Activated T-helper 1 cell treated with anti-CD3 and anti-CD28 coated beads, Interleukin-12 subunit alpha, Interleukin-12 subunit beta, Interleukin-2, Interleukin-4 antibody, amounts not matched to agents 30 ng/mL and 10 ng/mL and 1 ng/mL, durations not matched to agents 14 hours and 24 hours and 36 hours (primary cell): ENCODE data around the gene LCNL1. TPM values are rescaled to one million over a fixed set of nuclear protein-coding genes. Genes with fewer than 3 reads are reported as not detected.

Source experiments
- DNase-seq: peaks from one replicate; pipeline ENCODE4 v3.0.0; 2021; ENCODE audit warnings: low spot score
- H3K27ac Mint-ChIP-seq: one replicate; pipeline ENCODE4 v1.8.0; 2021; ENCODE audit warnings: mild to moderate bottlenecking, mixed read lengths
- H3K27me3 Mint-ChIP-seq: one replicate; pipeline ENCODE4 v1.8.0; 2022; ENCODE audit warnings: mild to moderate bottlenecking, moderate library complexity, mixed read lengths; ENCODE audit not compliant: insufficient read depth
- H3K36me3 Mint-ChIP-seq: one replicate; pipeline ENCODE4 v1.8.0; 2021; ENCODE audit warnings: low read depth, mixed read lengths
- H3K4me1 Mint-ChIP-seq: one replicate; pipeline ENCODE4 v1.8.0; 2021; ENCODE audit warnings: low read depth, mixed read lengths
- H3K4me3 Mint-ChIP-seq: one replicate; pipeline ENCODE4 v1.8.0; 2021; ENCODE audit warnings: mild to moderate bottlenecking, moderate library complexity, mixed read lengths
- H3K9me3 Mint-ChIP-seq: one replicate; pipeline ENCODE4 v1.8.0; 2021; ENCODE audit warnings: mixed read lengths
- intact Hi-C: fragments of 100-400 bp; cut with micrococcal nuclease; formaldehyde crosslinking; loops from one replicate; pipeline ENCODE4 v1.15.1; 2024
- total RNA-seq: library from RNA; stranded (reverse); gene quantifications from 2 replicates; pipeline ENCODE4 v1.2.3, GENCODE V29; 2022

LCNL1 gene
- total RNA-seq = not detected in 2 replicates

DNA sequence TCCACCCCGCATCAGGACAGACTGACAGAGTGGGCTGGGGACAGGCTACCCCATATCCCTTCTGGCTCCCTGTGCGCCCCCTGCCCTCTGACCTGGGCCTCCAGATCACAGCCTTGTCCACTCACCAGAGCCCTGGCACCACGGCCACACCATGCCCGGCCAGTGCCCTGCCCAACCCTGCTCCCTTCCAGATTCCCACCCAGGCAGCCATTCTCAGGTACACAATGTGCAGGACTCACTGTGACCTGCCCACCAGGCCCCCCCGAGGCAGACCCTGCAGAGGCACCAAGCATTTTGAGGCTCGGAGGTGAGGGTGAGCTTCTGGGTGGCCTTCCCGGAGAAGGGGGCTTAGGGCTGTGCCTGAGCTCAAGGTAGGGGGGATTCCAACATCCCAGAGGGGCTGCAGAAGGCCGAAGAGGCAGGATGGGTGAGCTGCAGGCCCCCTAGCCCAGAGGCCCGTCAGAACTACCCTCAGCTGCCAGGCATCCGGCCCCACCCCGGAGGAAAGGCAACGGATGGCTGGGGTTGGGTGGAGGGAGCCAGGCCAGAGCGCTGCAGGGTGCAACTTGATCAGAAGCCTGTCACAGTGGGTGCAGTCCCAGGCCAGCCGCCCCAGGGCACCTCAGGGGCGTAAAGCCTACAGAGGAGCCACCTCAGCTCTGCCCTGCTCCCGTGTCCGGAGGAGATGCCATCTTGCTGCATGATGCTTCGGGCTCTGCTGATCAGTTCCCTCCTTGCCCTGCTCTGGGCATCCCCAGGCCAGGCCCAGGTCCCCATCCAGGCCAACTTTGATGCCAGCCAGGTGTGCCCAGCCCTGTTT is at the start of gene LCNL1:
Gene LCNL1, plus strand, starts transcription at position 762 of the 820 bp plus-strand sequence. CDS start 594 bp downstream, outside the sequence.
- H3K36me3 Mint-ChIP-seq = no peaks in the 10 kb centered on the region
- no peak for DNase-seq
- peaks cover 20% of the 10 kb centered on the region for H3K27me3 Mint-ChIP-seq
- intact Hi-C loops = no loop called here
- no peak within 1 kb of the TSS for H3K4me3 Mint-ChIP-seq
- no peaks in the 10 kb centered on the region for H3K4me1 Mint-ChIP-seq
- H3K9me3 Mint-ChIP-seq = no peaks in the 10 kb centered on the region
- H3K27ac Mint-ChIP-seq = no peak within 1 kb of the TSS

DNA sequence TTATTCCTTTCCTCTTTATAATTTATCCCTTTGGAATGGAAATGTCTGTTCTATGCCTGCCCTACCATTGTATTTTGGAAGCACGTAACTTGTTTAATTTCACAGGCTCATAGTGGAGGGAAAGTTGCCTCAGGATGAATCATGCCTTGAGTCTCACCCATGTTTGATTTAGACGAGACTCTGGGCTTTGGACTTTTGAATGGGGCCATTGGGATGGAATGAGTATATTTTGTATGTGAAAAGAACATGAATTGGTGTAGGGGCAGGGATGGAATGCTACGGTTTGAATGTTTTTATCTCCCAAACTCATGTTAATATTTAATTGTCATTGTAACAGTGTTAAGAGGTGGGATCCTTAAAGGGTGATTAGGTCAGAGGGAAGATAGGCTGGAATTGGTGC is 48.5 kb upstream of the LCNL1 start:
- no peak for DNase-seq
- intact Hi-C loops = no loop called here
- no peaks in the 10 kb centered on the region for H3K9me3 Mint-ChIP-seq
- no peaks in the 10 kb centered on the region for H3K27me3 Mint-ChIP-seq
- peak overlapping the region; percentile 40 for H3K27ac Mint-ChIP-seq
- H3K36me3 Mint-ChIP-seq = peaks cover 36% of the 10 kb centered on the region
- H3K4me3 Mint-ChIP-seq = no peak overlapping the region
- peaks cover 22% of the 10 kb centered on the region for H3K4me1 Mint-ChIP-seq

DNA sequence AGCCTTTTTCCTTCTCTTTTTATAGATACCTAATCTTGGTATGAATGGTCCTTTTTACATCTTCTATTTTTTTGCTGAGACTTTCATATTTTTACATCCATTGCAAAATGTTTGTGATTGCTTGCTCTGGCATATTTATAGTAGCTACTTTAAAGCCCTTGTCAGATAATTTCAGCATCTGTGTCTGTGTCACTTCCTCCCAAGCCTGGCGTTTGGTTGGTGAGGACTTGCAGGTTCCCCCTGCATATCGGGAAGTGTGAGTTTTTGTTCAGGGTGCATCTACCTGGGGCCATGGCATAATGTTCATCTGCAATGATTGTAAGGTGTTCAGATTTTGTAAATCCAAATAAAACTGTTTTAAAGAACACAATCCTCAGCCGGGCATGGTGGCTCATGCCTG is 47.1 kb upstream of the LCNL1 start:
- Mint-ChIP-seq H3K4me1 (peaks cover 22% of the 10 kb centered on the region), H3K4me3 (no peak overlapping the region), H3K9me3 (no peaks in the 10 kb centered on the region), H3K27ac (no peak overlapping the region), H3K36me3 (peaks cover 36% of the 10 kb centered on the region), H3K27me3 (no peaks in the 10 kb centered on the region)
- no peak for DNase-seq
- intact Hi-C loops = no loop called here

GRCh38 chr9:136936645-136937170 is 46.1 kb upstream of the LCNL1 start:
- H3K4me1 Mint-ChIP-seq = peaks cover 21% of the 10 kb centered on the region
- no peak for DNase-seq
- intact Hi-C loops = no loop called here
- H3K4me3 Mint-ChIP-seq = no peak overlapping the region
- H3K36me3 Mint-ChIP-seq = peaks cover 39% of the 10 kb centered on the region
- no peaks in the 10 kb centered on the region for H3K9me3 Mint-ChIP-seq
- no peaks in the 10 kb centered on the region for H3K27me3 Mint-ChIP-seq
- H3K27ac Mint-ChIP-seq = no peak overlapping the region

DNA sequence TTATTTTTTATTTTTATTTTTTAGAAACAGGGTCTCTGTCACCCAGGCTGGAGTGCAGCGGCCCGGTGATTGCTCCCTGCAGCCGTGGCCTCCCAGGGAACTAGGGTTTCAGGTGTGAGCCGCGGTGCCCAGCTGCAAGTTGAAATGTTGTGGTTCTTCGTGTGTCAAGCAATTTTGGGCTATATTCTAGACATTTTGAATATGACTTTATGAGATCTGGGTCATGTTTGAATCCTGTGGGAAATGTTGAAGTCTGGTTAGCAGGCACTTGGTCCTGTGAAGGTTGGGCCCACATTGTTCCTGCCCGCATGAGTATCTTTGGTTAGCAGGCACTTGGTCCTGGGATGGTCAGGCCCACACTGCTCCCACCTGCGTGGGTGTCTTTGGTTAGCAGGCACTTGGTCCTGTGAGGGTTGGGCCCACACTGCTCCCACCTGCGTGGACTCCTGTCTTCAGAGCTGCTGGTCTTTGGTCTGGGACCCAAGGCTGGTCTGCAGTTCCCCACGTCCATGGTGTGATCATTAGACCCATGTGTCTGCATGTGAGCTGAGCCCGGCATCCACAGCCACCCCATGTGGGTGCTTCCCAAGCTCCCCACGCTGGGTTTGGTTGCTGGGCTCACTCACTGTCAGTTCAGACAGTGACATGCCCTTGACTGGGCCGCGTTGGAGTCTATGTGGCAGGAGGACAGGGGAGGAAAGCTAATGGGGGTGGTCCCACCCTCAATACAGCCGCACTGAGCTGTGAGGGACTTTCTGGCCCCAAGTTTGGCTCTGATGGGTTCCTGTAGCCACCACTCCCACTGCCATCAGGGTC is 45.4 kb upstream of the LCNL1 start:
- Mint-ChIP-seq H3K4me3 (no peak overlapping the region), H3K27ac (peak overlapping the region; percentile 67), H3K27me3 (no peaks in the 10 kb centered on the region), H3K4me1 (peaks cover 14% of the 10 kb centered on the region), H3K9me3 (no peaks in the 10 kb centered on the region), H3K36me3 (peaks cover 37% of the 10 kb centered on the region)
- no peak for DNase-seq
- intact Hi-C loops = no loop called here

DNA sequence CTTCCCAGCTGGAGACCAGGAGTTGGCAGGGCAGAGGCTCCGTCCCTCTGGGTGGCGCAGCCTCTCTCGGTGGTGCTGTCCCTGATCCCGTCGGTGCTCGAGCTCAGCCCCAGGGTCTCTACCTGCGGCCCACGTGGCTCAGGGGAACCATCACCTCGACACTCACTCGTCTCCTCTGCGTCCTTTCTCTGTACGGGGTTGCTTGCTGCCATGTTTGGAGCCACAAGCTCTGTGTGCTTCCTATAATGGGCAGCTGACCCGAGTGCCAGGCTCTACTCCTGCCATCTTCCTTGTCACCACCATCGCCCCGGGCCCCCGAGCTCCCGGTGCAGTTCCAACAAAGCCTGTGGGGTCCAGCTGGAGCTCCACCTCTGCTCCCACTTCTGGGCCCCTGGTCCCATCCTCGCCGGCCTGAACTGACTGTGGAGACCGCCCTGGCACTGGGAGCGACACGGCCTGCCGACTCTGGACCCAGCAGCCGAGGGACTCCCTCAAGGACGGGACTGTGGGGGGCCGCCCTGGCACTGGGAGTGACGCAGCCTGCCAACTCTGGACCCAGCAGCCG is 43.3 kb upstream of the LCNL1 start:
- Mint-ChIP-seq H3K4me1 (peaks cover 3% of the 10 kb centered on the region), H3K9me3 (no peaks in the 10 kb centered on the region), H3K4me3 (no peak overlapping the region), H3K27me3 (no peaks in the 10 kb centered on the region), H3K27ac (no peak overlapping the region), H3K36me3 (peaks cover 30% of the 10 kb centered on the region)
- intact Hi-C loops = no loop called here
- DNase-seq = no peak

DNA sequence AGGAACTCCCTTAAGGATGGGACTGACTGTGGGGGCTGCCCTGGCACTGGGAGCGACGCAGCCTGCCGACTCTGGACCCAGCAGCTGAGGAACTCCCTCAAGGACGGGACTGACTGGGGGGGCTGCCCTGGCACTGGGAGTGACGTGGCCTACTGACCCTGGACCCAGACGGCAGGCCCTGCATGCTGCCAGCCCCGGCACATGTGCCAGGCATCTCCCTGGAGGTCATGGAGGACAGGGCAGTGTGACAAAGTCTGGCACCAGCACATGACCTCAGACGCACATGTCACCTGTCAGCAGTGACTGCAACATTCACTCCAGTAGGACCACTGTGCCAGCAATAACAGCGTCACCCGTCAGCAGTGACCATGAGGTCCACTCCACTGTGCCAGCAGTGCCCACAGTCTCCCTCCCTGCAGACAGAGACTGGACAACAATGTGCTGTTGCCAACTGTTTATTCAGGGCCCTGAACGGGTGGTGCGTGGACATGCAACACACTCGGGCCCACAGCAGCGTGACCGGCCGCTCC is 42.7 kb upstream of the LCNL1 start:
- Mint-ChIP-seq H3K4me1 (peaks cover 8% of the 10 kb centered on the region), H3K36me3 (peaks cover 30% of the 10 kb centered on the region), H3K4me3 (no peak overlapping the region), H3K9me3 (no peaks in the 10 kb centered on the region), H3K27ac (no peak overlapping the region), H3K27me3 (no peaks in the 10 kb centered on the region)
- intact Hi-C loops = no loop called here
- no peak for DNase-seq

GRCh38 chr9:136940526-136941230 is 42.1 kb upstream of the LCNL1 start:
- H3K4me3 Mint-ChIP-seq = no peak overlapping the region
- no peak for DNase-seq
- H3K4me1 Mint-ChIP-seq = peaks cover 8% of the 10 kb centered on the region
- no peak overlapping the region for H3K27ac Mint-ChIP-seq
- H3K27me3 Mint-ChIP-seq = no peaks in the 10 kb centered on the region
- intact Hi-C loops = no loop called here
- no peaks in the 10 kb centered on the region for H3K9me3 Mint-ChIP-seq
- H3K36me3 Mint-ChIP-seq = peaks cover 30% of the 10 kb centered on the region

DNA sequence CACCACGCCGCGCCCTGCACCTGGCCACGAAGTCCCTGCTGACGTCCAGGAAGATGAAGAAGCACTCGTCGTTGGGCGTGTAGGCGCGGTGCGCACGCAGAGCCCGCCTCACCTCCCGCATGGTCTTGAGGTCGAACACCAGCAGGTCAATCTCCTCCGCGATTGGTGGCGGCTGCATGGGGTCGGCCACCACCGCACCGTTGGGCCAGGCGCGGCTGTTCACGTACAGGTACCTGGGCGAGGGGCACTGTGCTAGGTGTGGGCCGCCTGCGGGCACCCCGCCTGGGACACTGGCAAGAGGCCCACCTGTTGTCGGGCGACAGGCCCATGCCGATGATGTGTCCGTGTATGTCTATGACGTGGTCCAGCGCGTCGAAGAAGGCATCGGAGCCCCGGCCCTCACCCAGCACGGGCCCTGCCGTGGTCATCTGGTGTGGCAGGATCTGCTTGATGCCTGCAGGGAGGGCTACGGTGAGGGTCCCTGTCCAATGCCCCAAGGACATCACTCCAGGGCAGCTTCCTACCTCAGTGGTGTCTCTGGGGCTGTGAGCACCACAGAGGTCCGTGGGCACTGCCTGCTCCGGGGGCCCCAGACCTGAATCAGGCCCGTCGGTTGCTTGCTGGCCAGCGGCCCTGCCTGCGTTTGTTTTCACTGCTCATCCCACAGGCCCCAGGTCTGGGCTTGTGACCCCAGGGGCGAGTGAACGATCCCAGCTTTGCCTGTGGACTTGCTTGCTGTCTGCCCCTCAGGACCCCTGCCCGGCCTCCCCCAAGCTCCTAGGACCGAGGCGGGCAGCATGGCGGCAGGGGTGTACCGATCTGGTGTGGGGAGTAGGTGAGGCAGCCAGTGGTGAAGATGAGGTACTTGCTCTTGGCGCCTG is 41.3 kb upstream of the LCNL1 start:
- no peak overlapping the region for H3K27ac Mint-ChIP-seq
- intact Hi-C loops = no loop called here
- no peaks in the 10 kb centered on the region for H3K27me3 Mint-ChIP-seq
- DNase-seq = no peak
- H3K36me3 Mint-ChIP-seq = peaks cover 27% of the 10 kb centered on the region
- peaks cover 8% of the 10 kb centered on the region for H3K4me1 Mint-ChIP-seq
- H3K9me3 Mint-ChIP-seq = no peaks in the 10 kb centered on the region
- no peak overlapping the region for H3K4me3 Mint-ChIP-seq

- no peaks in the 10 kb centered on the region for H3K9me3 Mint-ChIP-seq
- H3K36me3 Mint-ChIP-seq = peaks cover 23% of the 10 kb centered on the region
- peaks cover 7% of the 10 kb centered on the region for H3K4me1 Mint-ChIP-seq
- no peak overlapping the region for H3K27ac Mint-ChIP-seq
- H3K4me3 Mint-ChIP-seq = peak overlapping the region; percentile 73
- DNase-seq = no peak
- H3K27me3 Mint-ChIP-seq = no peaks in the 10 kb centered on the region
- intact Hi-C loops = no loop called here
These were observed 40.5 kb upstream of the LCNL1 start for GRCh38 chr9:136942112-136942880.

DNA sequence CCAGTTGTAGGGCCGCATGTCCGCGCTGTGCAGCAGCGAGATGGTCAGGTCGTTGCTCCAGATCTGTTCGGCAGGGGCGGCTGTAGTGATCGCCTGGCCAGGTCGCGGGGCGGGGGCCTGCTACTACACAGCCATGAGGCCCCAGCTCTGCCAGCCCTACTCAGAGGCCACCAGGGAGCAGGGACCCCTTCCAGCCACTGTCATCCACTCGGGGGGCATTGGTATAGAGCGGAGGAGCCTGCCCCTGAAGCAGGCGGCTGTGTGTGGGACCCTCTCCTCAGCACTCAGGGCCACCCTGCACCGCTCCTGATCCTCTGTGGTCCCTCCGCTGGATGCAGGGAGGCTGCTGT is 39.9 kb upstream of the LCNL1 start:
- DNase-seq = no peak
- Mint-ChIP-seq H3K27me3 (no peaks in the 10 kb centered on the region), H3K36me3 (peaks cover 19% of the 10 kb centered on the region), H3K9me3 (no peaks in the 10 kb centered on the region), H3K27ac (no peak overlapping the region), H3K4me1 (peaks cover 5% of the 10 kb centered on the region), H3K4me3 (peak overlapping the region; percentile 73)
- intact Hi-C loops = no loop called here
